Right lobe of liver (tissue), 6 donors: Measurements from ENCODE around the gene GMNN. TPM values are rescaled to one million over a fixed set of nuclear protein-coding genes. Genes with fewer than 3 reads are reported as not detected.

ENCODE experiments used
- ATAC-seq, 4 donors: fragments of 200-7000 bp; cut with Tn5 transposase; one replicate each; pipeline ENCODE4 v1.9.1; 2020; ENCODE audit warnings: mild to moderate bottlenecking in 4 of 4, moderate library complexity in 4 of 4
- DNase-seq, 3 donors: peaks; one replicate each; pipeline ENCODE4 v3.0.0-alpha.2; 2020
- H3K27ac ChIP-seq, 3 donors: fragments of 200-600 bp; one replicate each; pipeline ENCODE4 v1.8.0; 2022
- H3K27me3 ChIP-seq, 2 donors: fragments of 200-600 bp; one replicate each; pipeline ENCODE4 v1.8.0; 2022
- H3K36me3 ChIP-seq, 4 donors: fragments of 200-600 bp; sonication (generic) in 1 of 4; one replicate each; pipeline versions ENCODE4 v1.5.1 to v1.8.0; 2017 to 2022; ENCODE audit warnings: control low read depth in 1 of 4
- H3K4me1 ChIP-seq, 4 donors: fragments of 200-600 bp; sonication (generic) in 1 of 4; one replicate each; pipeline versions ENCODE4 v1.5.1 to v1.8.0; 2017 to 2022; ENCODE audit warnings: control low read depth in 1 of 4
- H3K4me3 ChIP-seq, 3 donors: fragments of 200-600 bp; one replicate each; pipeline ENCODE4 v1.8.0; 2022
- H3K9me3 ChIP-seq, 4 donors: fragments of 200-600 bp; sonication (generic) in 1 of 4; one replicate each; pipeline versions ENCODE4 v1.5.1 to v1.8.0; 2017 to 2022; ENCODE audit warnings: control low read depth in 1 of 4
- CTCF ChIP-seq, 4 donors: fragments of 200-600 bp in 3 of 4; fragments of 450-650 bp in 1 of 4; IDR thresholded peaks; one replicate each; pipeline versions ENCODE4 v1.5.1 to v1.8.0; 2016 to 2022; ENCODE audit warnings: antibody characterized with exemption in 4 of 4, mild to moderate bottlenecking in 2 of 4
- POLR2A ChIP-seq: fragments of 450-650 bp; IDR thresholded peaks from one replicate; pipeline ENCODE4 v1.6.1; 2017; ENCODE audit warnings: antibody characterized with exemption, mild to moderate bottlenecking
- WGBS: methylation state at CpG from one replicate; pipeline ENCODE4 v1.1.6; 2018; ENCODE audit warnings: low coverage, low lambda C conversion rate; ENCODE audit not compliant: insufficient coverage; ENCODE audit errors: missing lambda C conversion rate; 5-methylcytosine and 5-hydroxymethylcytosine counted together
- intact Hi-C, 2 donors: fragments of 100-400 bp; cut with DNase I; formaldehyde crosslinking; loops; one replicate each; pipeline versions ENCODE4 v1.11.2 to v1.14.1; 2022
- total RNA-seq, 6 experiments: library from RNA; depleted of rRNA in 2 of 6; stranded (reverse); fragments of >200 nt in 2 of 6; fragmentation: NEBNext Ultra II Directional in 3 of 6; extraction: Animal tissue kit (Norgen Biotek cat#: 25700) in 3 of 6; gene quantifications; one replicate each; pipeline versions ENCODE4 v1.1.0 to v1.2.4, GENCODE V29; 2016 to 2023
- donor health status: DM: no; HTN: yes; CAD: no.
- donor health status: DM: no; HTN: no; CAD: no.
- donor health status: DM: no; HTN: no; CAD: no.
- donor health status: DM: no; HTN: yes; CAD: no.
- donor health status: DM: no; HTN: yes; CAD: no.

Gene GMNN
- total RNA-seq, 6 experiments from 2014 or later, result 7.7 to 19.0 (median 8.3) TPM

- Histone ChIP-seq H3K9me3 (no peaks in the 10 kb centered on the region), H3K4me1 (no peaks in the 10 kb centered on the region), H3K4me3 (no peak overlapping the region), H3K27me3 (no peaks in the 10 kb centered on the region), H3K36me3 (peaks cover 0 to 24% (median 2%) of the 10 kb centered on the region in 4 donors), H3K27ac (no peak overlapping the region)
- no peak for ATAC-seq
- TF ChIP-seq CTCF (IDR thresholded peaks at IDR 0.05) (no peak), POLR2A (no peak)
- intact Hi-C loops, result no loop called here
- 83% methylated on average over 4 of the region's 4 CpGs for WGBS
- no peak for DNase-seq
These were observed 13.4 kb downstream of the GMNN start for GRCh38 chr6:24788031-24788665.

GRCh38 chr6:24795106-24795505 lies 20.4 kb downstream of the GMNN start:
- Histone ChIP-seq H3K4me3 (no peak overlapping the region), H3K4me1 (peaks cover 0 to 8% (median 0%) of the 10 kb centered on the region in 4 donors), H3K27ac (no peak overlapping the region), H3K27me3 (no peaks in the 10 kb centered on the region), H3K9me3 (no peaks in the 10 kb centered on the region), H3K36me3 (no peaks in the 10 kb centered on the region)
- intact Hi-C loops, result no loop called here
- DNase-seq, result no peak
- ATAC-seq, result no peak
- WGBS, result 91% methylated on average over 2 of the region's 2 CpGs
- TF ChIP-seq POLR2A, result no peak
- TF ChIP-seq CTCF (IDR thresholded peaks at IDR 0.05), result no peak

- intact Hi-C loops, result no loop called here
- no peak for ATAC-seq
- WGBS, result 92% methylated on average over 6 of the region's 6 CpGs
- no peaks in the 10 kb centered on the region for H3K27me3 ChIP-seq
- no peak for DNase-seq
- H3K4me3 ChIP-seq, result no peak overlapping the region
- H3K9me3 ChIP-seq, result no peaks in the 10 kb centered on the region
- H3K4me1 ChIP-seq, result peaks cover 0 to 8% (median 0%) of the 10 kb centered on the region in 4 donors
- no peaks in the 10 kb centered on the region for H3K36me3 ChIP-seq
- TF ChIP-seq POLR2A, result no peak
- no peak for TF ChIP-seq CTCF (IDR thresholded peaks at IDR 0.05)
- H3K27ac ChIP-seq, result no peak overlapping the region
These were observed 22.0 kb downstream of the GMNN start for GRCh38 chr6:24796616-24797290.

- TF ChIP-seq CTCF (IDR thresholded peaks at IDR 0.05) (no peak), POLR2A (no peak)
- 76% methylated on average over 5 of the region's 6 CpGs for WGBS
- Histone ChIP-seq H3K4me3 (no peak overlapping the region), H3K4me1 (peaks cover 0 to 8% (median 0%) of the 10 kb centered on the region in 4 donors), H3K27ac (no peak overlapping the region), H3K27me3 (no peaks in the 10 kb centered on the region), H3K9me3 (no peaks in the 10 kb centered on the region), H3K36me3 (no peaks in the 10 kb centered on the region)
- intact Hi-C loops, result no loop called here
- DNase-seq (no peak), ATAC-seq (no peak)
These were observed 23.0 kb downstream of the GMNN start for GRCh38 chr6:24797596-24798216.
